GM19351 (cell line): Measurements from ENCODE around the gene PCK1.
"Not testable (repeated sequence)": the region's sequence is repeated elsewhere in the genome, so short reads cannot be mapped to it uniquely, and the experiment has no call there.

Source experiments
- ATAC-seq: cut with Tn5 transposase; IDR thresholded peaks from one replicate; pipeline ENCODE4 v1.9.1; 2021; ENCODE audit warnings: mild to moderate bottlenecking, moderate library complexity; ENCODE audit not compliant: unreplicated experiment

Gene PCK1

GRCh38 chr20:57560554-57561355, at the start of gene PCK1:
Gene PCK1, plus strand, starts transcription at chr20:57561110. Its CDS starts 302 bp downstream, at chr20:57561412.
- no peak for ATAC-seq

- not testable (repeated sequence) for ATAC-seq
Observed at GRCh38 chr20:57511709-57512108, 49.2 kb upstream of the PCK1 start.

- no peak for ATAC-seq
Observed at GRCh38 chr20:57512432-57512831, 48.5 kb upstream of the PCK1 start.

- ATAC-seq, result no peak
Observed at GRCh38 chr20:57513199-57513598, 47.7 kb upstream of the PCK1 start.

- no peak for ATAC-seq
Observed at GRCh38 chr20:57514273-57514751, 46.6 kb upstream of the PCK1 start.

GRCh38 chr20:57517904-57518303, 43.0 kb upstream of the PCK1 start:
- ATAC-seq, result no peak

- ATAC-seq, result no peak
Observed at GRCh38 chr20:57522380-57523140, 38.4 kb upstream of the PCK1 start.

- ATAC-seq, result no peak
Observed at GRCh38 chr20:57523782-57524181, 37.1 kb upstream of the PCK1 start.

- no peak for ATAC-seq
Observed at GRCh38 chr20:57524511-57525176, 36.3 kb upstream of the PCK1 start, which contains the start of gene CTCFL. Gene CTCFL, minus strand, starts transcription at chr20:57525140. Its CDS starts 935 bp downstream, at chr20:57524205.

GRCh38 chr20:57525328-57526086, 35.4 kb upstream of the PCK1 start:
- ATAC-seq, result no peak

- no peak for ATAC-seq
Observed at GRCh38 chr20:57526087-57526884, 34.6 kb upstream of the PCK1 start.

- no peak for ATAC-seq
Observed at GRCh38 chr20:57526885-57527460, 33.9 kb upstream of the PCK1 start.

- no peak for ATAC-seq
Observed at GRCh38 chr20:57527728-57528127, 33.2 kb upstream of the PCK1 start.

- no peak for ATAC-seq
Observed at GRCh38 chr20:57528148-57528547, 32.8 kb upstream of the PCK1 start.

- ATAC-seq, result no peak
Observed at GRCh38 chr20:57529160-57529585, 31.7 kb upstream of the PCK1 start.

GRCh38 chr20:57529810-57530209, 31.1 kb upstream of the PCK1 start:
- ATAC-seq, result no peak

GRCh38 chr20:57530327-57530981, 30.5 kb upstream of the PCK1 start:
- no peak for ATAC-seq

GRCh38 chr20:57532104-57532503, 28.8 kb upstream of the PCK1 start:
- ATAC-seq, result no peak

- ATAC-seq, result no peak
Observed at GRCh38 chr20:57535297-57535696, 25.6 kb upstream of the PCK1 start.
